CD4-positive, alpha-beta T cell treated with Interferon alpha-2 for 1 hour (primary cell): ENCODE data around the gene CNKSR2.

Experiments
- DNase-seq, 2 donors: peaks; one replicate each; pipeline ENCODE4 v3.0.0-alpha.2; 2020 to 2022

Gene CNKSR2

GRCh38 chrX:21612154-21612553, 237.9 kb downstream of the CNKSR2 start:
- DNase-seq: no peak

- no peak for DNase-seq
Observed at GRCh38 chrX:21616386-21616785, 242.2 kb downstream of the CNKSR2 start.

- DNase-seq: no peak
Observed at GRCh38 chrX:21620234-21620633, 246.0 kb downstream of the CNKSR2 start.

GRCh38 chrX:21623778-21624501, 249.7 kb downstream of the CNKSR2 start:
- DNase-seq: no peak

- DNase-seq: no peak
Observed at GRCh38 chrX:21632027-21632426, 257.8 kb downstream of the CNKSR2 start.

GRCh38 chrX:21638311-21638710, 264.1 kb downstream of the CNKSR2 start:
- no peak for DNase-seq

GRCh38 chrX:21639775-21640174, 265.6 kb downstream of the CNKSR2 start:
- DNase-seq: no peak

- DNase-seq: no peak
Observed at GRCh38 chrX:21645431-21645830, 271.2 kb downstream of the CNKSR2 start.

GRCh38 chrX:21645886-21646285, 271.7 kb downstream of the CNKSR2 start:
- DNase-seq: no peak

GRCh38 chrX:21655901-21656586, 281.8 kb downstream of the CNKSR2 start:
- DNase-seq: no peak

GRCh38 chrX:21656587-21657317, 282.5 kb downstream of the CNKSR2 start:
- DNase-seq: no peak

- no peak for DNase-seq
Observed at GRCh38 chrX:21657318-21658151, 283.3 kb downstream of the CNKSR2 start.

GRCh38 chrX:21658152-21658737, 284.0 kb downstream of the CNKSR2 start, which contains the start of gene KLHL34:
Gene KLHL34 (minus strand): TSS chrX:21658330. CDS start chrX:21657788, 542 bp downstream.
- DNase-seq: no peak

- DNase-seq: no peak
Observed at GRCh38 chrX:21658746-21659145, 284.5 kb downstream of the CNKSR2 start.

- DNase-seq: no peak
Observed at GRCh38 chrX:21659320-21659719, 285.1 kb downstream of the CNKSR2 start.

- no peak for DNase-seq
Observed at GRCh38 chrX:21660156-21660555, 285.9 kb downstream of the CNKSR2 start.

- DNase-seq: no peak
Observed at GRCh38 chrX:21661316-21661715, 287.1 kb downstream of the CNKSR2 start.

- no peak for DNase-seq
Observed at GRCh38 chrX:21662761-21663160, 288.5 kb downstream of the CNKSR2 start.

GRCh38 chrX:21666252-21666651, 292.0 kb downstream of the CNKSR2 start:
- no peak for DNase-seq

GRCh38 chrX:21666679-21667078, 292.5 kb downstream of the CNKSR2 start:
- DNase-seq: no peak

GRCh38 chrX:21674430-21675186, 300.4 kb downstream of the CNKSR2 start:
- DNase-seq: no peak

- DNase-seq: no peak
Observed at GRCh38 chrX:21675931-21676330, 301.7 kb downstream of the CNKSR2 start.
